HepG2 (cell line): ENCODE data around the gene COQ7. TPM values are rescaled to one million over a fixed set of nuclear protein-coding genes. Genes with fewer than 3 reads are reported as not detected.

Experiments
- ATAC-seq: fragments of 200-7000 bp; cut with Tn5 transposase; 3 replicates; pipeline ENCODE4 v1.9.1; 2020; ENCODE audit warnings: mild to moderate bottlenecking, moderate library complexity
- BruUV-seq: library from RNA; stranded (reverse); fragments of 400-500 nt; replicated peaks from 2 replicates; lab custom pipeline; 2021; lab: Mats Ljungman, UMichigan
- CTCF ChIA-PET: fragments of 300-600 bp; formaldehyde crosslinking; extraction: SDS; loops from one replicate; lab custom pipeline; 2021; ENCODE audit warnings: low total read pairs, inconsistent platforms, low intra/inter-chr PET ratio; lab: Yijun Ruan, JAX
- POLR2A ChIA-PET: fragments of 350-600 bp; sonication (Branson Sonifier 250); formaldehyde crosslinking; loops from one replicate; lab custom pipeline; 2020; ENCODE audit warnings: antibody characterized with exemption, inconsistent platforms; lab: Yijun Ruan, JAX
- DNase-seq: peaks from one replicate; pipeline ENCODE4 v3.0.0-alpha.2; 2015; ENCODE audit warnings: low spot score
- FAIRE-seq: peaks from 3 replicates; lab custom pipeline; 2011; peaks lifted over from hg19 to GRCh38; lab: Jason Lieb, UNC
- H2AFZ ChIP-seq: one replicate; pipeline ENCODE4 v1.6.1; 2011; ENCODE audit warnings: low read length, inconsistent platforms
- H3K27ac ChIP-seq: fragments of 300-600 bp; 3 replicates; pipeline ENCODE4 v1.8.0; 2011; ENCODE audit warnings: mixed run types, mild to moderate bottlenecking, mixed read lengths, low read length, inconsistent platforms; ENCODE audit not compliant: insufficient read depth; ENCODE audit errors: extremely low read length
- H3K27me3 ChIP-seq, 2 experiments: fragments of 200-600 bp in 1 of 2; 2 replicates in 1 of 2; 3 replicates in 1 of 2; pipeline versions ENCODE4 v1.6.0 to v1.8.0; 2011; ENCODE audit warnings: low read length in 2 of 2, mild to moderate bottlenecking in 2 of 2, moderate library complexity in 2 of 2, inconsistent platforms in 1 of 2; ENCODE audit not compliant: insufficient read depth in 2 of 2, control insufficient read depth in 1 of 2
- H3K36me3 ChIP-seq, 2 experiments: fragments of 200-600 bp in 1 of 2; replicated peaks in 1 of 2; 2 replicates in 1 of 2; 3 replicates in 1 of 2; pipeline versions ENCODE4 v1.5.1 to v1.8.0; 2011; ENCODE audit warnings: low read length in 2 of 2, inconsistent platforms in 1 of 2; ENCODE audit not compliant: insufficient read depth in 2 of 2, control insufficient read depth in 1 of 2
- H3K4me1 ChIP-seq: 2 replicates; pipeline ENCODE4 v1.5.1; 2012; ENCODE audit warnings: low read length, inconsistent platforms; ENCODE audit not compliant: insufficient read depth
- H3K4me2 ChIP-seq: 2 replicates; pipeline ENCODE4 v1.6.0; 2011; ENCODE audit warnings: low read depth, low read length, inconsistent platforms
- H3K4me3 ChIP-seq, 3 experiments: fragments of 200-600 bp in 1 of 3; sonication (generic), shearing (Covaris generic) in 1 of 3; replicated peaks in 1 of 3; 2 replicates each; pipeline ENCODE4 v1.5.1; 2011 to 2016; ENCODE audit warnings: low read length in 3 of 3, inconsistent platforms in 2 of 3, low read depth in 2 of 3, mild to moderate bottlenecking in 2 of 3, control low read depth in 1 of 3, mixed read lengths in 1 of 3; ENCODE audit not compliant: insufficient read depth in 1 of 3
- H3K79me2 ChIP-seq: one replicate; pipeline ENCODE4 v1.6.1; 2011; ENCODE audit warnings: low read length, inconsistent platforms; ENCODE audit not compliant: insufficient read depth
- H3K9ac ChIP-seq: 2 replicates; pipeline ENCODE4 v1.6.0; 2011; ENCODE audit warnings: mild to moderate bottlenecking, low read depth, low read length, inconsistent platforms; ENCODE audit not compliant: insufficient read depth
- H3K9me3 ChIP-seq: 2 replicates; pipeline ENCODE4 v1.5.1; 2012; ENCODE audit warnings: mild to moderate bottlenecking, low read length
- H4K20me1 ChIP-seq: 2 replicates; pipeline ENCODE4 v1.6.0; 2011; ENCODE audit warnings: inconsistent platforms, mild to moderate bottlenecking, low read length, moderate library complexity; ENCODE audit not compliant: insufficient read depth
- FOXO1 ChIP-seq: sonication (generic); formaldehyde crosslinking; IDR thresholded peaks from 2 replicates; pipeline ENCODE4 v1.4.0; 2020; ENCODE audit warnings: missing genetic modification reagents
- GLI4 ChIP-seq: sonication (generic); formaldehyde crosslinking; IDR thresholded peaks from 2 replicates; pipeline ENCODE4 v1.5.1; 2020; ENCODE audit warnings: missing genetic modification reagents, mild to moderate bottlenecking, moderate library complexity, borderline replicate concordance
- GMEB1 ChIP-seq: sonication (generic); formaldehyde crosslinking; IDR thresholded peaks from 2 replicates; pipeline ENCODE4 v1.5.1; 2020; ENCODE audit warnings: missing genetic modification reagents, mild to moderate bottlenecking, borderline replicate concordance
- IRX3 ChIP-seq: sonication (generic); formaldehyde crosslinking; IDR thresholded peaks from 2 replicates; pipeline ENCODE4 v1.8.1; 2023; ENCODE audit warnings: mild to moderate bottlenecking, low read depth, missing genetic modification reagents, borderline replicate concordance
- MTERF4 ChIP-seq: sonication (generic); formaldehyde crosslinking; IDR thresholded peaks from 2 replicates; pipeline ENCODE4 v1.8.0; 2023; ENCODE audit warnings: mild to moderate bottlenecking, missing genetic modification reagents
- SP4 ChIP-seq: sonication (generic); formaldehyde crosslinking; IDR thresholded peaks from 2 replicates; pipeline ENCODE4 v1.8.1; 2023; ENCODE audit warnings: mild to moderate bottlenecking, missing genetic modification reagents
- ZNF296 ChIP-seq: sonication (generic); formaldehyde crosslinking; conservative IDR thresholded peaks from 2 replicates; pipeline ENCODE4 v1.5.0; 2020; ENCODE audit warnings: mild to moderate bottlenecking, missing genetic modification reagents
- ZNF609 ChIP-seq: sonication (generic); formaldehyde crosslinking; IDR thresholded peaks from 2 replicates; pipeline ENCODE4 v1.4.0; 2020; ENCODE audit warnings: mild to moderate bottlenecking, missing genetic modification reagents, borderline replicate concordance
- ZNF776 ChIP-seq: sonication (generic); formaldehyde crosslinking; IDR thresholded peaks from 2 replicates; pipeline ENCODE4 v1.4.0; 2020; ENCODE audit warnings: mild to moderate bottlenecking, missing genetic modification reagents
- WGBS: methylation state at CpG from one replicate; pipeline ENCODE4 v1.1.6; 2017; ENCODE audit warnings: low lambda C conversion rate; 5-methylcytosine and 5-hydroxymethylcytosine counted together
- in situ Hi-C: cut with HindIII; loops from 2 replicates; pipeline ENCODE4 v1.10.0; 2017; ENCODE audit warnings: low pct_unique_long_range_greater_than_20kb; ENCODE audit not compliant: extremely low pct_ligation_motif_present
- intact Hi-C: fragments of 100-400 bp; cut with micrococcal nuclease; formaldehyde crosslinking; loops from one replicate; pipeline ENCODE4 v1.10.0; 2022; ENCODE audit not compliant: unreplicated experiment
- polyA plus RNA-seq, 8 experiments: library from polyadenylated mRNA; depleted of rRNA in 3 of 8; stranded (reverse) in 7 of 8; unstranded in 1 of 8; fragments of >200 nt; fragmentation: Illumina TruSeq in 4 of 8; extraction: Trizol in 4 of 8; gene quantifications; 2 replicates each; pipeline versions ENCODE4 v1.2.1 to v1.2.3, GENCODE V29; 2011 to 2016; ENCODE audit warnings: low read depth in 4 of 8, missing spikeins in 1 of 8, mixed read lengths in 1 of 8; ENCODE audit not compliant: insufficient read depth in 1 of 8
- total RNA-seq, 5 experiments: library from RNA; depleted of rRNA; stranded (reverse); fragments of >200 nt; fragmentation: Illumina TruSeq; extraction: Trizol; gene quantifications; 2 replicates each; pipeline ENCODE4 v1.2.3, GENCODE V29; 2016; ENCODE audit warnings: low read depth in 1 of 5

Gene COQ7
- total and polyA plus RNA-seq, 2 of the 13 experiments (the other 11 are each of a cell fraction or from before 2014, with no cell fraction given) = 20.1 to 45.7 TPM

GRCh38 chr16:19104607-19105006 is 37.2 kb downstream of the COQ7 start (continued):
- TF ChIP-seq MTERF4 (CRISPR knock-in tag) = 0 out of 2 replicates have a peak, but pooled peaks have one; percentile 29
- TF ChIP-seq GMEB1 (CRISPR knock-in tag) = no peak
- no peak for TF ChIP-seq GLI4 (CRISPR knock-in tag)
- TF ChIP-seq, all 625 proteins: peak for 2

DNA sequence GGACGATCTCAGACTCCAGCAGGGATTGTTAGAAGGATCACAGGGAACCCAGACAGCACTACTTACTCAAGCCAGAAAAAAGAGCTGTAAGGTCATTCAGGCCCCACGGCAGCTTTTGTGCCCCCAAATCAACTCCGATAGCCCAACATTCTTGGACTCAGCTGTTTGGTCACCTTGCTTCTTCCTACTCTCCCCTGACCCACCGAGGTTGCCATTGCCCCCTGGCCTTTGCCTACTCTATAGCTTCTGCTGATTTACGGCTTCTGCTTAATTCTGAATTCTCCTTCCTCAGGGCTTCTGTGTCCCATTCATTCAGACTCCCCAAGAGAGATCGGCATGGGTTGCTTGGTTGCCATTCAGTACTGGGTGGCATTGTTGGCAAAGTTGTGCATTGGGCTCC is 37.7 kb downstream of the COQ7 start:
- in situ Hi-C loops (no loop called here), intact Hi-C loops (loop anchor here (10.0 kb wide), 1 partner anchor 1320 kb away; no protein-coding TSS in a partner anchor)
- POLR2A ChIA-PET = interaction anchor here (1.3 to 12.1 kb wide), 5 partner anchors 9 to 106 kb away, joined by 3 to 239 read pairs (median 6); partner anchors contain the start of genes COQ7 and ITPRIPL2
- Histone ChIP-seq H3K4me3 (no peak overlapping the region), H2AFZ (no peak overlapping the region), H4K20me1 (no peaks in the 10 kb centered on the region), H3K27me3 (peaks cover 2 to 16% of the 10 kb centered on the region in 2 experiments; a peak in 4 of 5 replicates), H3K79me2 (no peaks in the 10 kb centered on the region), H3K9me3 (no peaks in the 10 kb centered on the region), H3K27ac (no peak overlapping the region), H3K36me3 (no peaks in the 10 kb centered on the region)
- FAIRE-seq (no peak), ATAC-seq (no peak)
- TF ChIP-seq SP4 (CRISPR knock-in tag) (0 out of 2 replicates have a peak, but pooled peaks have one; percentile 34), ZNF296 (0 out of 2 replicates have a peak, but pooled peaks have one; percentile 22), ZNF776 (CRISPR knock-in tag) (0 out of 2 replicates have a peak, but pooled peaks have one; percentile 30), FOXO1 (CRISPR knock-in tag) (no peak), ZNF609 (CRISPR knock-in tag) (0 out of 2 replicates have a peak, but pooled peaks have one; percentile 11), IRX3 (CRISPR knock-in tag) (no peak)
- TF ChIP-seq, all 625 proteins: peak for 4
- no peak for DNase-seq
- 68% methylated on average over 6 of the region's 6 CpGs for WGBS
- CTCF ChIA-PET = no interaction called here
- Histone ChIP-seq H3K9ac (no peak overlapping the region), H3K4me2 (no peak overlapping the region), H3K4me1 (peaks cover 57% of the 10 kb centered on the region)
- no TSS peak for BruUV-seq
